ENCODE results near the gene CPAMD8.
A peak's percentile ranks its signal among the peaks of the same experiment; 100 is the strongest.

The CPAMD8 gene

GRCh38 chr19:16912780-16913179 lies 113.8 kb downstream of the CPAMD8 start:
- DNase-seq: no peak

- DNase-seq: no peak
Observed at GRCh38 chr19:16911046-16911445, 115.6 kb downstream of the CPAMD8 start.

GRCh38 chr19:16908759-16909158 lies 117.9 kb downstream of the CPAMD8 start:
- DNase-seq: no peak

GRCh38 chr19:16904599-16904998 lies 122.0 kb downstream of the CPAMD8 start:
- no peak for DNase-seq

GRCh38 chr19:16903347-16903746 lies 123.3 kb downstream of the CPAMD8 start:
- DNase-seq: no peak

GRCh38 chr19:16902545-16902944 lies 124.1 kb downstream of the CPAMD8 start:
- DNase-seq: no peak

GRCh38 chr19:16901491-16902175 lies 125.0 kb downstream of the CPAMD8 start:
- no peak for DNase-seq

GRCh38 chr19:16899566-16900075 lies 127.0 kb downstream of the CPAMD8 start:
- peak; percentile 7 for DNase-seq

GRCh38 chr19:16898361-16899015 lies 128.1 kb downstream of the CPAMD8 start:
- no peak for DNase-seq

- no peak for DNase-seq
Observed at GRCh38 chr19:16897856-16898161, 128.8 kb downstream of the CPAMD8 start.

- DNase-seq: peak; percentile 48
Observed at GRCh38 chr19:16897029-16897855, 129.4 kb downstream of the CPAMD8 start.

GRCh38 chr19:16896146-16897028 lies 130.2 kb downstream of the CPAMD8 start:
- DNase-seq: no peak

GRCh38 chr19:16895467-16896145 lies 131.0 kb downstream of the CPAMD8 start:
- DNase-seq: no peak

- no peak for DNase-seq
Observed at GRCh38 chr19:16894080-16894479, 132.5 kb downstream of the CPAMD8 start.

- no peak for DNase-seq
Observed at GRCh38 chr19:16893686-16893989, 133.0 kb downstream of the CPAMD8 start.

GRCh38 chr19:16892868-16893685 lies 133.5 kb downstream of the CPAMD8 start:
- no peak for DNase-seq

- no peak for DNase-seq
Observed at GRCh38 chr19:16892436-16892835, 134.2 kb downstream of the CPAMD8 start.

GRCh38 chr19:16891696-16892382 lies 134.8 kb downstream of the CPAMD8 start:
- DNase-seq: no peak

GRCh38 chr19:16890461-16891184 lies 136.0 kb downstream of the CPAMD8 start:
- no peak for DNase-seq

GRCh38 chr19:16889883-16890460 lies 136.6 kb downstream of the CPAMD8 start:
- no peak for DNase-seq
